Activated naive CD4-positive, alpha-beta T cell treated with anti-CD3 and anti-CD28 coated beads, Interleukin-2, amount 50 U/mL, for 24 hours (primary cell): ENCODE data around the gene TYW3.
A peak's percentile ranks its signal among the peaks of the same experiment; 100 is the strongest.
"Not testable (repeated sequence)": the region's sequence is repeated elsewhere in the genome, so short reads cannot be mapped to it uniquely, and the experiment has no call there.

Experiments used
- H3K27ac Mint-ChIP-seq: one replicate; pipeline ENCODE4 v1.8.0; 2021; ENCODE audit warnings: mild to moderate bottlenecking, mixed read lengths
- H3K27me3 Mint-ChIP-seq: one replicate; pipeline ENCODE4 v1.8.0; 2021; ENCODE audit warnings: mixed read lengths
- H3K36me3 Mint-ChIP-seq: one replicate; pipeline ENCODE4 v1.8.0; 2021; ENCODE audit warnings: mixed read lengths
- H3K4me1 Mint-ChIP-seq: one replicate; pipeline ENCODE4 v1.8.0; 2021; ENCODE audit warnings: mixed read lengths
- H3K4me3 Mint-ChIP-seq: one replicate; pipeline ENCODE4 v1.8.0; 2021; ENCODE audit warnings: mild to moderate bottlenecking, mixed read lengths
- H3K9me3 Mint-ChIP-seq: one replicate; pipeline ENCODE4 v1.8.0; 2021; ENCODE audit warnings: mixed read lengths

Gene TYW3

DNA sequence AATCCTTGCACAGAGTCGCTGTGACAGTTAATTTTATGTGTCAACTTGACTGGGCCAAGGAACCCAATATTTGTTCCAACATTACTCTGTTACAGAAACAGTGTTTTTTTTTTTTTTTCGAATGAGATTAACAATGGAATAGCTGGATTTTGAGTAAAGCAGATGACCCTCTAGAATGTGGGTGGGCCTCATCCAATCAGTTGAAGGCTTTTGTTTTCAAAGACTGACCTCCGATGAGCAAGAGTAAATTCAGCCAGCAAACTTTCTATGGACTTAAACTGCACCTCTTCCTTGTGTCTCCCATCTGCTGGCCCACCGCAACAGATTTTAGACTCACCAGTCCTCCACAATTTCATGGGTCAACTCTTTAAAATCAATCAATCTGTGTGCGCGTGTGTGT lies 17.1 kb upstream of the TYW3 start:
- no peaks in the 10 kb centered on the region for H3K27me3 Mint-ChIP-seq
- no peak overlapping the region for H3K4me3 Mint-ChIP-seq
- H3K9me3 Mint-ChIP-seq: no peaks in the 10 kb centered on the region
- H3K27ac Mint-ChIP-seq: no peak overlapping the region
- H3K36me3 Mint-ChIP-seq: peaks cover 15% of the 10 kb centered on the region
- no peaks in the 10 kb centered on the region for H3K4me1 Mint-ChIP-seq

DNA sequence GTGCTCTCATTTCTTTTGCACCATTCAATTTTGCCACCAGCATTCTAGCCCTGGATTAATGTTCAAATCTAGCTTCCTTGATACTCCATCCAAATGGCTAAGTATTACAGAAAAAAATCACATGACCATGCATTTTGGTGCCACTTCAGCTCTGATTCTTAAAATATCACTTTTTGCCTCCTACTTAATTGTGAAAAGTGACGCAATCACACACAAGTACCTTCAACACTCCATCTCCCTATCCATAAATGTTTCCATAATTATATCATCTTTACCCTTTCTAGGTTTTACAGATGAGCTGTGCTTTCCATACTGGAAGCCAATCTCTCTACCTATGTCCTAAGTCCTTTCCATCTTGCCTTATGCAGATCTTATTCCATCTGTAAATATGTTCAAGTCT lies 16.1 kb upstream of the TYW3 start:
- peaks cover 18% of the 10 kb centered on the region for H3K36me3 Mint-ChIP-seq
- H3K27me3 Mint-ChIP-seq: no peaks in the 10 kb centered on the region
- H3K9me3 Mint-ChIP-seq: no peaks in the 10 kb centered on the region
- H3K4me3 Mint-ChIP-seq: no peak overlapping the region
- no peaks in the 10 kb centered on the region for H3K4me1 Mint-ChIP-seq
- H3K27ac Mint-ChIP-seq: no peak overlapping the region

- no peak overlapping the region for H3K27ac Mint-ChIP-seq
- no peaks in the 10 kb centered on the region for H3K27me3 Mint-ChIP-seq
- peaks cover 17% of the 10 kb centered on the region for H3K36me3 Mint-ChIP-seq
- H3K4me1 Mint-ChIP-seq: no peaks in the 10 kb centered on the region
- no peaks in the 10 kb centered on the region for H3K9me3 Mint-ChIP-seq
- no peak overlapping the region for H3K4me3 Mint-ChIP-seq
Measured at GRCh38 chr1:74717626-74718025, 15.3 kb upstream of the TYW3 start.

GRCh38 chr1:74726063-74726462 lies 6.9 kb upstream of the TYW3 start:
- no peaks in the 10 kb centered on the region for H3K27me3 Mint-ChIP-seq
- H3K4me3 Mint-ChIP-seq: no peak overlapping the region
- H3K4me1 Mint-ChIP-seq: peaks cover 17% of the 10 kb centered on the region
- H3K27ac Mint-ChIP-seq: no peak overlapping the region
- no peaks in the 10 kb centered on the region for H3K9me3 Mint-ChIP-seq
- peaks cover 40% of the 10 kb centered on the region for H3K36me3 Mint-ChIP-seq

DNA sequence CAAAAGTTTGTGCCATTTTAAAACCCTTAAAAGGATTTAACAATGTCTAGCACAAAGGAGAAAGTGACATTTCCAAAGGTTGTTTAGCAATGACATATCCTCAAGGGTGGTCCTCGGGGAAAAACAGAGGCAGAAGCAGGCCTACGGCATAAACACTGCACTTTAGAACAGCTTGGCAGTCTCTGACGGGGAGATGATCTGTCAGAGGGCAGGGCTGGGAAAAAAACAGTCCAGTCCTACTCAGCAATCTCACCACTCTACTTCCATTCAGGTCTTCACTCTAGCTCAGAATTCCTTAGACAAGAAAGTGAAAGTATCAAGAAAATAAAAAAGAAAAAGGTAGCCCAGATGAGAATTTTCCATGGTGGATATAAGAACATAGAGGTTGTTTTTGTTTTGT lies 4.2 kb upstream of the TYW3 start:
- Mint-ChIP-seq H3K9me3 (no peaks in the 10 kb centered on the region), H3K36me3 (peaks cover 34% of the 10 kb centered on the region), H3K27me3 (no peaks in the 10 kb centered on the region), H3K4me3 (no peak overlapping the region), H3K27ac (no peak overlapping the region), H3K4me1 (peaks cover 27% of the 10 kb centered on the region)

GRCh38 chr1:74729741-74730478 lies 3.0 kb upstream of the TYW3 start:
- no peaks in the 10 kb centered on the region for H3K9me3 Mint-ChIP-seq
- no peaks in the 10 kb centered on the region for H3K27me3 Mint-ChIP-seq
- no peak overlapping the region for H3K4me3 Mint-ChIP-seq
- H3K36me3 Mint-ChIP-seq: peaks cover 27% of the 10 kb centered on the region
- peak overlapping the region; percentile 2 for H3K27ac Mint-ChIP-seq
- H3K4me1 Mint-ChIP-seq: peaks cover 39% of the 10 kb centered on the region

DNA sequence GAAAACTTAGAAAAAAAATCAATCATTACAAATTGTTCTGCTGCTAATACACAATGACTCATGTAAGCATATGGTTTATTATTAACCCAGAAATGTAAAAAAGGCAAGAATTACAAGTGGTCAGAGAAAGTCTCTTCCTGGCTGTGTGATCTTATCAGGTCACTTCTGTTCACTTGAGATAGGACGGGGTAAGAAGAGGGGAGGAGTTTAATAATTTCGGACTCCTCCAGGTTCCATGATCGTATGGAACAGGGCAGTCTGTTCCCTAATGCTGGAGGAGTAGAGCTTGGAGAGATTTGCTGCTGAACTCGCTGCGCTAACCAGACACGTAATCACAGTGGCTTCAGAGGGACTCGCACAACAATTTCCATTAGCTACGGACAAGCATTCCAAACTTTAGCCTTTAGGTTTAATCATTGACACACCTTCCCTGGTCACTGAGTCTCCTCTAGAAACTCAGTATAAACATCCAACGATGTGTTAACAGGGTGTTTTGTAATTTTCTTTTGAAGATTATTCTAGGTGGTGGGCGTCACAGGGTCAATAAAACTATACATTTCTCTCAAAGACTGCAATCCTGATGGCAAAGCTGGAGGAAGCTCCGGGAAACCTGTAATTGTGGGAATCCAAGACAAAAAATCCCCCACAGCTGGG lies 1.4 kb upstream of the TYW3 start:
- H3K27ac Mint-ChIP-seq: no peak overlapping the region
- H3K4me1 Mint-ChIP-seq: peaks cover 44% of the 10 kb centered on the region
- peaks cover 19% of the 10 kb centered on the region for H3K36me3 Mint-ChIP-seq
- H3K9me3 Mint-ChIP-seq: no peaks in the 10 kb centered on the region
- H3K4me3 Mint-ChIP-seq: peak overlapping the region; percentile 66
- H3K27me3 Mint-ChIP-seq: no peaks in the 10 kb centered on the region

- peak overlapping the region; percentile 96 for H3K4me3 Mint-ChIP-seq
- peaks cover 44% of the 10 kb centered on the region for H3K4me1 Mint-ChIP-seq
- peaks cover 12% of the 10 kb centered on the region for H3K36me3 Mint-ChIP-seq
- H3K27me3 Mint-ChIP-seq, H3K9me3 Mint-ChIP-seq: not testable (repeated sequence)
- H3K27ac Mint-ChIP-seq: peak overlapping the region; percentile 97
Measured at GRCh38 chr1:74732071-74732946, 643 bp upstream of the TYW3 start.

GRCh38 chr1:74733604-74734484 lies 892 bp downstream of the TYW3 start:
- peak overlapping the region; percentile 96 for H3K4me3 Mint-ChIP-seq
- H3K36me3 Mint-ChIP-seq: peaks cover 8% of the 10 kb centered on the region
- no peaks in the 10 kb centered on the region for H3K27me3 Mint-ChIP-seq
- peaks cover 53% of the 10 kb centered on the region for H3K4me1 Mint-ChIP-seq
- H3K27ac Mint-ChIP-seq: peak overlapping the region; percentile 97
- H3K9me3 Mint-ChIP-seq: no peaks in the 10 kb centered on the region

DNA sequence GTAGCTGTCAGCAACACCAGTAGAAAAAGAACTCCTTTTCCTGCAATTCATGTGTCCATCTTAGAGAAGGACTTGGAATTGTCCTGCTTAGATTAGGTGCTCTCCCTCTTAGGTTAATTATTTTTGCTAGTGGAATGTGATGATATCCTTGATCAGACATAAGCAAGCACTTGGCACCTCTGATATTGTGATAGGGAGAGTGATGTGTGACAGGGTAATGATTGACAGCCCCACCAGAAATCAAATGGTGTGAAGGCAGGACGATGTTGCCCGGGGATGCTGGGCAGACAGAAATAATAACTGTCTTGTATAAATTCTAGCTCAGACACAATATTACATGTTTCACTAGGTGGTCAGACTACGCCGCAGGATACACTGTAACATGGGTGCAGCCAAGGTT lies 4.4 kb downstream of the TYW3 start:
- H3K4me1 Mint-ChIP-seq: peaks cover 32% of the 10 kb centered on the region
- H3K9me3 Mint-ChIP-seq: no peaks in the 10 kb centered on the region
- no peak overlapping the region for H3K4me3 Mint-ChIP-seq
- peaks cover 19% of the 10 kb centered on the region for H3K36me3 Mint-ChIP-seq
- no peak overlapping the region for H3K27ac Mint-ChIP-seq
- no peaks in the 10 kb centered on the region for H3K27me3 Mint-ChIP-seq

DNA sequence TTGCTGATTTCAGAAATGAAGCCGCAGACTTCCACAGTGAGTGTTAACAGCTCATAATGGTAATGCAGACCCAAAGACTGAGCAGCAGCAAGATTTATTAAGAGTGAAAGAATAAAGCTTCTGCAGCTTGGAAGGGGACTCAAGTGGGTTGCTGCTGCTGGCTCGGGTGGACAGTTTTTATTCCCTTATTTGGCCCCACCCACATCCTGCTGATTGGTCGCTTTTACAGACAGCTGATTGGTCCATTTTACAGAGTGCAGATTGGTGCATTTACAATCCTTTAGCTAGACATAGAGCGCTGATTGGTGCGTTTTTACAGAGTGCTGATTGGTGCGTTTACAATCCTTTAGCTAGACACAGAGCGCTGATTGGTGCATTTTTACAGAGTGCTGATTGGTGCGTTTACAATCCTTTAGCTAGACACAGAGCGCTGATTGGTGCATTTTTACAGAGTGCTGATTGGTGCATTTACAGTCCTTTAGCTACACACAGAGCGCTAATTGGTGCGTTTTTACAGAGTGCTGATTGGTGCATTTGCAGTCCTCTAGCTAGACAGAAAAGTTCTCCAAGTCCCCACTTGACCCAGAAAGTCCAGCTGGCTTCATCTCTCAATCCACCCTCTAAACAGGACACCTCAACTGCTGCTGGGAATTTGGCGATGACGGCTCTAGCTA lies 7.5 kb downstream of the TYW3 start:
- not testable (repeated sequence) for H3K4me3 Mint-ChIP-seq, H3K27ac Mint-ChIP-seq, H3K27me3 Mint-ChIP-seq, H3K9me3 Mint-ChIP-seq
- H3K36me3 Mint-ChIP-seq: peaks cover 31% of the 10 kb centered on the region
- H3K4me1 Mint-ChIP-seq: peaks cover 13% of the 10 kb centered on the region

DNA sequence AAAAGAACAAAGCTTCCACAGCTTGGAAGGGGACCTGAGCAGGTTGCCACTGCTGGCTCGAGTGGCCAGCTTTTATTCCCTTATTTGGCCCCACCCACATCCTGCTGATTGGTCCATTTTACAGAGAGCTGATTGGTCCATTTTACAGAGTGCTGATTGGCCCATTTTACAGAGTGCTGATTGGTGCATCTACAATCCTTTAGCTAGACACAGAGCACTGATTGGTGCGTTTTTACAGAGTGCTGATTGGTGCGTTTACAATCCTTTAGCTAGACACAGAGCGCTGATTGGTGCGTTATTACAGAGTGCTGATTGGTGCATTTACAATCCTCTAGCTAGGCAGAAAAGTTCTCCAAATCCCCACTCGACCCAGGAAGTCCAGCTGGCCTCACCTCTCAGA lies 12.3 kb downstream of the TYW3 start:
- not testable (repeated sequence) for H3K27me3 Mint-ChIP-seq, H3K4me1 Mint-ChIP-seq, H3K27ac Mint-ChIP-seq, H3K4me3 Mint-ChIP-seq, H3K9me3 Mint-ChIP-seq
- peaks cover 35% of the 10 kb centered on the region for H3K36me3 Mint-ChIP-seq

DNA sequence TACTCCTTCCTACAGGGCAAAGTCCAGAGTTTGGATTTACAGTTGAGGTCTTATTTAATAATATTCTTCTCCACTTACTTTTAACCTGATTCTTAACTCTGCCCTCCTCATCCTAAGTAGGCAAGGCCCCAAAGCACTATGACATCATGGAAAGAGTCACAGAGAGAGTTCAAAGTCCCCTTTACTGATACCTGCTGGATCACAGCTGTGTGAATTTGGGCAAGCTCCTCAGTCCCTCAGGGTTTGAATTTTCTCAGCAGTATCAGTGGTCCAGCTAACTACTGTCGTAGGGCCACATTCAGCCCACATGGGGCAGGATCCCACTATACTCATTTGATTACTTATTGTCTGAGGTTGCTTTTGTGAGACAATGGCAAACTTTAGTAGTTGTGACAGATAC lies 16.0 kb downstream of the TYW3 start:
- Mint-ChIP-seq H3K4me1 (peaks cover 8% of the 10 kb centered on the region), H3K4me3 (no peak overlapping the region), H3K27me3 (no peaks in the 10 kb centered on the region), H3K36me3 (peaks cover 37% of the 10 kb centered on the region), H3K9me3 (no peaks in the 10 kb centered on the region), H3K27ac (no peak overlapping the region)

DNA sequence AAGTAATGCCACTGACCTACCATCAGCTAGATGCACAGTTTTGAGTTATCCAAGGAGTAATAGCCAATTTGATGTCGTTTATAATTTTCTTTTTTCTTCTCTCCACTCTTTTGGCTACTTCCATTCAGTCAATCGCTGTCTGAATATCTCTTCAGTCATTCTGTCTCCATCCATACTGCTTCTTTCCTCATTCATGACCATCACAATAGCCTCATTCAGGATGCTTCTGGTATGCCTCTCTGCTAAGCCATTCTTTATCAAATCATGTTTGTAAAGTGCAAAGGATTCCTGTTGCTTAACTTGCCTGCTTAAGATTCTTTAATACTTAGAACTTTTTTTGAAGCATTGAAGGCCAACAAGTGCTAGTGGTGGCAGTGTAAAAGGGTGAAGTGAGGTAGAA lies 20.2 kb downstream of the TYW3 start:
- Mint-ChIP-seq H3K9me3 (peaks cover 5% of the 10 kb centered on the region), H3K4me1 (peaks cover 6% of the 10 kb centered on the region), H3K4me3 (no peak overlapping the region), H3K36me3 (peaks cover 50% of the 10 kb centered on the region), H3K27me3 (no peaks in the 10 kb centered on the region), H3K27ac (no peak overlapping the region)

DNA sequence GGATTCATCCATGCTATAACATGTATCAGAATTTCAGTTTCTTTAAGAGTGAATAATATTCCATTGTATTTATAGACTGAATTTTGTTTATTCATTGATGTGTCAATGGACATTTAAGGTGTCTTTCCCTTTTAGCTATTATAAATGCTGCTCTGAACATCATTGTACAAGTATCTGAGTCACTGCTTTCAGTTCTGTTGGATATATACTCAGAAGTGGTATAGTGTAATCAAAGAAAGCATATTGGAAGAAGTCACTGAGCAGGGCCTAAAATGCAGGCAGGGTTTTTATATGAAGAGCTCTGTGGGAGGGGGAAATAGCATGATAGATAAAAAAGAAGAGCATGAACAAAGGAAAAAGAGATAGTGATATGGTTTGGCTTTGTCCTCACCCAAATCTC lies 22.5 kb downstream of the TYW3 start:
- peaks cover 6% of the 10 kb centered on the region for H3K4me1 Mint-ChIP-seq
- H3K27me3 Mint-ChIP-seq: no peaks in the 10 kb centered on the region
- peak overlapping the region; percentile 24 for H3K27ac Mint-ChIP-seq
- no peak overlapping the region for H3K4me3 Mint-ChIP-seq
- H3K9me3 Mint-ChIP-seq: peaks cover 5% of the 10 kb centered on the region
- H3K36me3 Mint-ChIP-seq: peaks cover 49% of the 10 kb centered on the region
